ENCODE results near the gene FAM13A. TPM values are rescaled to one million over a fixed set of nuclear protein-coding genes. Genes with fewer than 3 reads are reported as not detected.

The FAM13A gene
- total RNA-seq, 3 donors from 2014 or later: 55.7 to 170 (median 118) TPM

- intact Hi-C loops (cut with DNase I; ENCODE audit: low total_unique reads): no loop called here
- H3K9me3 ChIP-seq: no peaks in the 10 kb centered on the region
These were observed 12.7 kb downstream of the FAM13A start for GRCh38 chr4:89044147-89044900.

GRCh38 chr4:89042055-89042454, 14.9 kb downstream of the FAM13A start:
- Histone ChIP-seq H3K36me3 (no peaks in the 10 kb centered on the region), H3K27me3 (no peaks in the 10 kb centered on the region), H3K27ac (no peak overlapping the region), H3K4me1 (no peaks in the 10 kb centered on the region), H3K9me3 (peaks cover 0 to under 1% of the 10 kb centered on the region in 2 donors), H3K4me3 (no peak overlapping the region)
- DNase-seq (ENCODE audit: low spot score in 2 of 2): no peak
- intact Hi-C loops (cut with DNase I; ENCODE audit: low total_unique reads): no loop called here
- no peak for TF ChIP-seq CTCF (IDR thresholded peaks at IDR 0.05)
- no peak for TF ChIP-seq POLR2A (IDR thresholded peaks at IDR 0.05)
- TF ChIP-seq POLR2AphosphoS5 (IDR thresholded peaks at IDR 0.05): no peak

More at GRCh38 chr4:89044147-89044900, 12.7 kb downstream of the FAM13A start:
- TF ChIP-seq POLR2AphosphoS5 (IDR thresholded peaks at IDR 0.05) (no peak), CTCF (IDR thresholded peaks at IDR 0.05) (no peak), POLR2A (IDR thresholded peaks at IDR 0.05) (no peak)
- Histone ChIP-seq H3K4me1 (no peaks in the 10 kb centered on the region), H3K36me3 (no peaks in the 10 kb centered on the region), H3K4me3 (no peak overlapping the region), H3K27ac (no peak overlapping the region), H3K27me3 (no peaks in the 10 kb centered on the region)
- DNase-seq (ENCODE audit: low spot score in 2 of 2): no peak

- TF ChIP-seq CTCF (IDR thresholded peaks at IDR 0.05) (no peak), POLR2A (IDR thresholded peaks at IDR 0.05) (no peak), POLR2AphosphoS5 (IDR thresholded peaks at IDR 0.05) (no peak)
- Histone ChIP-seq H3K9me3 (peaks cover 10 to 18% of the 10 kb centered on the region in 2 donors), H3K27ac (no peak overlapping the region), H3K4me3 (no peak overlapping the region), H3K36me3 (no peaks in the 10 kb centered on the region), H3K4me1 (no peaks in the 10 kb centered on the region), H3K27me3 (no peaks in the 10 kb centered on the region)
- no peak for DNase-seq (ENCODE audit: low spot score in 2 of 2)
- intact Hi-C loops (cut with DNase I; ENCODE audit: low total_unique reads): no loop called here
These were observed 17.2 kb downstream of the FAM13A start for GRCh38 chr4:89039730-89040338.

GRCh38 chr4:89036535-89036934, 20.4 kb downstream of the FAM13A start:
- H3K4me3 ChIP-seq: no peak overlapping the region
- TF ChIP-seq CTCF (IDR thresholded peaks at IDR 0.05): no peak
- TF ChIP-seq POLR2AphosphoS5 (IDR thresholded peaks at IDR 0.05): no peak
- no peak for TF ChIP-seq POLR2A (IDR thresholded peaks at IDR 0.05)
- H3K36me3 ChIP-seq: no peaks in the 10 kb centered on the region
- H3K27me3 ChIP-seq: no peaks in the 10 kb centered on the region
- H3K9me3 ChIP-seq: peaks cover 10 to 18% of the 10 kb centered on the region in 2 donors
- H3K4me1 ChIP-seq: no peaks in the 10 kb centered on the region
- no peak for DNase-seq (ENCODE audit: low spot score in 2 of 2)
- intact Hi-C loops (cut with DNase I; ENCODE audit: low total_unique reads): no loop called here
- no peak overlapping the region for H3K27ac ChIP-seq

DNA sequence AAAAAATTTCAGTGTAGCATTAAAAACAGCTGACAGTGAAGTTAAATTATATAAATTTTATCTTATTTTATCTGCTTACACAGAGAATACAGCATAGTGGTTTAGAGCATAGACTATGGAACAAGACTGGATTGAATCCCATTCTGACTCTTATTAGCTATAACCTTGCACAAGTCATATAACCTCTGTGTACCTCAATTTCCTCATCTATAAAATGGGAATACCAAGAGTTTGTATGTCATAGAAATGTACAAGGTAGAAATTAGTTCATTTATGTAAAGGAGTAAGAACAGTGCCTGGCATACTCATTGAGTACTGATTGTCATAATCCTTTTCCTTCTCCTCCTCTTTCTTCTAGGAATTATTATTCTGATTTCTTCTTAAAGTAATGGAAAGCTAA, 25.7 kb downstream of the FAM13A start:
- no peak for TF ChIP-seq CTCF (IDR thresholded peaks at IDR 0.05)
- TF ChIP-seq POLR2A (IDR thresholded peaks at IDR 0.05): no peak
- no peak for TF ChIP-seq POLR2AphosphoS5 (IDR thresholded peaks at IDR 0.05)
- no peak for DNase-seq (ENCODE audit: low spot score in 2 of 2)
- no peaks in the 10 kb centered on the region for H3K4me1 ChIP-seq
- H3K36me3 ChIP-seq: no peaks in the 10 kb centered on the region
- no peak overlapping the region for H3K4me3 ChIP-seq
- intact Hi-C loops (cut with DNase I; ENCODE audit: low total_unique reads): no loop called here
- H3K9me3 ChIP-seq: peaks cover 4 to 10% of the 10 kb centered on the region in 2 donors
- H3K27me3 ChIP-seq: no peaks in the 10 kb centered on the region
- no peak overlapping the region for H3K27ac ChIP-seq

Measured in breast epithelium (tissue), 4 donors.